ENCODE results near the gene TBC1D5.

- TF ChIP-seq CTCF (IDR thresholded peaks at IDR 0.05) (no peak), POLR2A (IDR thresholded peaks at IDR 0.05) (no peak), POLR2AphosphoS5 (IDR thresholded peaks at IDR 0.05) (no peak)
These were observed 428.3 kb downstream of the TBC1D5 start for GRCh38 chr3:17314171-17314570.

All from breast epithelium (tissue), 3 donors.